ENCODE data around the gene SERPINA1.

DNA sequence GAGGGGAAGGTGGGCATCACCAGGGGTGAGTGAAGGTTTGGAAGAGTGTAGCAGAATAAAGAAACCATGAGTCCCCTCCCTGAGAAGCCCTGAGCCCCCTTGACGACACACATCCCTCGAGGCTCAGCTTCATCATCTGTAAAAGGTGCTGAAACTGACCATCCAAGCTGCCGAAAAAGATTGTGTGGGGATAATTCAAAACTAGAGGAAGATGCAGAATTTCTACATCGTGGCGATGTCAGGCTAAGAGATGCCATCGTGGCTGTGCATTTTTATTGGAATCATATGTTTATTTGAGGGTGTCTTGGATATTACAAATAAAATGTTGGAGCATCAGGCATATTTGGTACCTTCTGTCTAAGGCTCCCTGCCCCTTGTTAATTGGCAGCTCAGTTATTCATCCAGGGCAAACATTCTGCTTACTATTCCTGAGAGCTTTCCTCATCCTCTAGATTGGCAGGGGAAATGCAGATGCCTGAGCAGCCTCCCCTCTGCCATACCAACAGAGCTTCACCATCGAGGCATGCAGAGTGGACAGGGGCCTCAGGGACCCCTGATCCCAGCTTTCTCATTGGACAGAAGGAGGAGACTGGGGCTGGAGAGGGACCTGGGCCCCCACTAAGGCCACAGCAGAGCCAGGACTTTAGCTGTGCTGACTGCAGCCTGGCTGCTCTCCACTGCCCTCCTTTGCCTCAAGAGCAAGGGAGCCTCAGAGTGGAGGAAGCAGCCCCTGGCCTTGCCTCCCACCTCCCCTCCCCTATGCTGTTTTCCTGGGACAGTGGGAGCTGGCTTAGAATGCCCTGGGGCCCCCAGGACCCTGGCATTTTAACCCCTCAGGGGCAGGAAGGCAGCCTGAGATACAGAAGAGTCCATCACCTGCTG lies 7.0 kb downstream of the SERPINA1 start:
- TF ChIP-seq, protein P1, sequence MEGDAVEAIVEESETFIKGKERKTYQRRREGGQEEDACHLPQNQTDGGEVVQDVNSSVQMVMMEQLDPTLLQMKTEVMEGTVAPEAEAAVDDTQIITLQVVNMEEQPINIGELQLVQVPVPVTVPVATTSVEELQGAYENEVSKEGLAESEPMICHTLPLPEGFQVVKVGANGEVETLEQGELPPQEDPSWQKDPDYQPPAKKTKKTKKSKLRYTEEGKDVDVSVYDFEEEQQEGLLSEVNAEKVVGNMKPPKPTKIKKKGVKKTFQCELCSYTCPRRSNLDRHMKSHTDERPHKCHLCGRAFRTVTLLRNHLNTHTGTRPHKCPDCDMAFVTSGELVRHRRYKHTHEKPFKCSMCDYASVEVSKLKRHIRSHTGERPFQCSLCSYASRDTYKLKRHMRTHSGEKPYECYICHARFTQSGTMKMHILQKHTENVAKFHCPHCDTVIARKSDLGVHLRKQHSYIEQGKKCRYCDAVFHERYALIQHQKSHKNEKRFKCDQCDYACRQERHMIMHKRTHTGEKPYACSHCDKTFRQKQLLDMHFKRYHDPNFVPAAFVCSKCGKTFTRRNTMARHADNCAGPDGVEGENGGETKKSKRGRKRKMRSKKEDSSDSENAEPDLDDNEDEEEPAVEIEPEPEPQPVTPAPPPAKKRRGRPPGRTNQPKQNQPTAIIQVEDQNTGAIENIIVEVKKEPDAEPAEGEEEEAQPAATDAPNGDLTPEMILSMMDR (IDR thresholded peaks at IDR 0.05), result no peak
- TF ChIP-seq POLR2A (IDR thresholded peaks at IDR 0.05) (no peak), POLR2AphosphoS5 (IDR thresholded peaks at IDR 0.05) (no peak), EP300 (IDR thresholded peaks at IDR 0.05) (no peak)
